Breast epithelium (tissue), 3 donors: ENCODE results near the gene ZNF440.

Experiments
- POLR2AphosphoS5 ChIP-seq, 3 donors: sonication (generic); formaldehyde crosslinking; IDR thresholded peaks; one replicate each; pipeline ENCODE4 v1.6.1; 2017; ENCODE audit warnings: antibody characterized with exemption in 3 of 3
- TF ChIP-seq, protein P1 (sequence below), 3 donors: fragments of 450-650 bp; IDR thresholded peaks; one replicate each; pipeline ENCODE4 v1.5.1; 2016 to 2017; ENCODE audit warnings: antibody characterized with exemption in 3 of 3, mild to moderate bottlenecking in 3 of 3, moderate library complexity in 3 of 3

DNA sequence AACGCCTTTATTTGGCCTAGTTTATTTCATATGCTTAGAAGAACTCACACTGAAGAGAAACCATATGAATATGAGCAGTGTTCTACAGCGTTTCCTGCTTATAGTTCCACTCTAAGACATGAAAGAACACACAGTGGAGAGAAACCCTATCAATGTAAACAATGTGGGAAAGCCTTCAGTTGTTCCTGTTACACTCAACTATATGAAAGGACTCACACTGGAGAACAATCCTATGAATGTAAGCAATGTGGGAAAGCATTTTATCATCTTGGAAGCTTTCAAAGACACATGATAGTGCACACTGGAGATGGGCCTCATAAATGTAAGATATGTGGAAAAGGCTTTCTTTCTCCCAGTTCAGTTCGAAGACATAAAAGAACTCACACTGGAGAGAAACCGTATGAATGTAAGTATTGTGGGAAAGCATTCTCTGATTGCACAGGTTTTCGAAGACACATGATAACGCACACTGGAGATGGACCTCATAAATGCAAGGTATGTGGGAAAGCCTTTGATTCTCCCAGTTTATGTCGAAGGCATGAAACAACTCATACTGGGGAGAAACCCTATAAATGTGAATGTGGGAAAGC, 33.5 kb upstream of the ZNF440 start:
- TF ChIP-seq, protein P1, sequence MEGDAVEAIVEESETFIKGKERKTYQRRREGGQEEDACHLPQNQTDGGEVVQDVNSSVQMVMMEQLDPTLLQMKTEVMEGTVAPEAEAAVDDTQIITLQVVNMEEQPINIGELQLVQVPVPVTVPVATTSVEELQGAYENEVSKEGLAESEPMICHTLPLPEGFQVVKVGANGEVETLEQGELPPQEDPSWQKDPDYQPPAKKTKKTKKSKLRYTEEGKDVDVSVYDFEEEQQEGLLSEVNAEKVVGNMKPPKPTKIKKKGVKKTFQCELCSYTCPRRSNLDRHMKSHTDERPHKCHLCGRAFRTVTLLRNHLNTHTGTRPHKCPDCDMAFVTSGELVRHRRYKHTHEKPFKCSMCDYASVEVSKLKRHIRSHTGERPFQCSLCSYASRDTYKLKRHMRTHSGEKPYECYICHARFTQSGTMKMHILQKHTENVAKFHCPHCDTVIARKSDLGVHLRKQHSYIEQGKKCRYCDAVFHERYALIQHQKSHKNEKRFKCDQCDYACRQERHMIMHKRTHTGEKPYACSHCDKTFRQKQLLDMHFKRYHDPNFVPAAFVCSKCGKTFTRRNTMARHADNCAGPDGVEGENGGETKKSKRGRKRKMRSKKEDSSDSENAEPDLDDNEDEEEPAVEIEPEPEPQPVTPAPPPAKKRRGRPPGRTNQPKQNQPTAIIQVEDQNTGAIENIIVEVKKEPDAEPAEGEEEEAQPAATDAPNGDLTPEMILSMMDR (IDR thresholded peaks at IDR 0.05), result no peak
- TF ChIP-seq POLR2AphosphoS5 (IDR thresholded peaks at IDR 0.05), result no peak
